DMS 273 (cell line): ENCODE measurements around the gene TEKTIP1.

Source experiments
- DNase-seq: peaks from one replicate; lab custom pipeline; 2025; ENCODE audit not compliant: unreplicated experiment; lab: John Stamatoyannopoulos, UW

Gene TEKTIP1

GRCh38 chr19:3522421-3523360 lies 16.3 kb upstream of the TEKTIP1 start:
- no peak for DNase-seq

DNA sequence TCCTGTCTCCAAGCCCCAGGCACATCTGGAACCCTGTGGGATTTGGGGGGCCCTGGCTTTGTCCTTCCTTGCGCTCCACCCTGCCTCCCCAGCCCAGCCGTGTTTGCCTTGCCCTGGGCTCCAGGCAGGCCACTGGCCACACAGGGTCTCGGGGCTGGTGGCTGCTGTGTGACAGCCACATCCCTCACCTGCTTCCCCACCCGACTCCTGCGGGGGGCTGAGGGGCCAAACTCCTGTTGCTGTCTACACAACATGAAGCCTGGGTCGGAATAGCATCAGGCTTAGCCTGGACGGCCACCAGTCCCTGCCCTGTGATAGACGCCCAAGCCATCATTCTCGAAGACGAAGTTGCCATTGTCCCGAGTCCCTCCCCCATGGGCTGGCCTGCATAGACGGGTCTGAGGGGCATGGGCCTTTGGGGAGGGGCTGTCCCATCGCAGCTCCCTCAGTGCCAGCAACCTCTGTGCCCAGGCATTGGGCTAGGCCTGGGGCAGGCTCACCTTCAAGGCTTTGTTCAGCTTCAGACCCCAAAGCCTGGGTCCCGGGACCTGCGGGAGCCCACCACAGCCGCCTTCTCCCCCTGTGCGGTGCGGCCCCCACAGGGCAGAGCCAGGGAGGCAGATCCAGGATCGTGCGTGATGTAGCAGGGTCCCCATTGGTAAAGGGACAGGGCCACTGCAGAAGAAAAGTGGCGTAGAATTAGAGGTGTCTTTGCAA lies 15.5 kb upstream of the TEKTIP1 start:
- no peak for DNase-seq

GRCh38 chr19:3524078-3524842 lies 14.7 kb upstream of the TEKTIP1 start:
- no peak for DNase-seq

GRCh38 chr19:3524904-3525451 lies 14.0 kb upstream of the TEKTIP1 start:
- DNase-seq: no peak

DNA sequence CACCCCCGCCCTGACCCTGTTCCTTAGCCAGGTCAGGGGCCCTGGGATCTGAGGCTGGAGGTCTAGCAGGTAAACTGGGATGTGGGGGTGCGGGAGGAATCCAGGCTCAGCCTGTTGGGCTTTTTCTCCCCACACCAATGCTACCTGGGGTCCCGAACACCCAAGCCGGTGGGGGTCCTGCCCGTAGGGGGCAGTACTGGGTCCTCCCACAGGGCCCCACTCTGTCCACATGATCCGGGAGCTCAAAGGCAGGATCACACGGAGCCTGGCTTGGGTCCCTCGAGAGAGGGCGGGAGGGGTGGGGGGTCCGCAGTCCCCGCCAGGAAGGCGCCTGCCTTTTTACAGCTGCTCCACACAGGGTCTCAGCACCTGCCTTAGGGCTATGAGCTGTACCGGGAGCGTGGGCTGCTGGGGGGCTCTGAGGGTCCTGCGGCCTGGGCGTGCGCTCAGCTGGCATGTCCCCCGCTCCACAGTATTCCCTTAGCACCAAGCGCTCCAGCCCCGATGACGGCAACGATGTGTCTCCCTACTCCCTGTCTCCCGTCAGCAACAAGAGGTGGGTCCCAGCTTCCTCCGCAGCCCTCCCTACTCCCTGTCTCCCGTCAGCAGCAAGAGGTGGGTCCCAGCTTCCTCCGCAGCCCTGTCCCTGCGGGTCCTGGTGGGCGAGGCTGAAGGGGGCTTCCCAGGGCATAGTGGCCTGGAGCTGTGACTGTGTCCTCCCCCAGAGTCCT lies 12.3 kb upstream of the TEKTIP1 start:
- no peak for DNase-seq

DNA sequence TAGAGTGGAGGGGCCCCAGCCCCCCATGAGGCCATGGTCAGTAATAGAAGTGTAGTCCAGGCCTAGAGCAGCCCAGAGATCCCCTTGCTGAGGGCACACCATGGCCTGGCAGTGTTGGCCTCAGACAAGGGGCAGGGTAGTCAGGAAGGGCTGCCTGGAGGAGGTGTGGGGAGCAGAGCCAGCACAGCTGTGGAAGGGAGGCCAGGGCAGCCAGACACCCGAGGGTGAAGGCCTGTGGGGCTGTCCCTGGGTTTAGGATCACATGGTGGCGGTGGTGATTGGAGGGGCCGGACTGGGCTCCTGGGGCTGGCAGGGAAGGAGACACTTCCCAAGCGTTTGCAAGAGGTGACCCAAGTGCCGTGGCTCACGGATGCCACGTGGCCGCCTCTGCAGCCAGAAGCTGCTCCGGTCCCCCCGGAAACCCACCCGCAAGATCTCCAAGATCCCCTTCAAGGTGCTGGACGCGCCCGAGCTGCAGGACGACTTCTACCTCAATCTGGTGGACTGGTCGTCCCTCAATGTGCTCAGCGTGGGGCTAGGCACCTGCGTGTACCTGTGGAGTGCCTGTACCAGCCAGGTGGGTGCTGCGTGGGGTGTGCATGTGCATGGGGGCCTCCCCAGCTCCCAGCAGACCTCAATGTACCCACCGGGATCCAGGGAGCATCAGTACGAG lies 11.6 kb upstream of the TEKTIP1 start:
- DNase-seq: no peak

GRCh38 chr19:3528080-3528479 lies 10.9 kb upstream of the TEKTIP1 start:
- DNase-seq: no peak

GRCh38 chr19:3528539-3529211 lies 10.3 kb upstream of the TEKTIP1 start:
- DNase-seq: no peak

GRCh38 chr19:3529299-3529698 lies 9.7 kb upstream of the TEKTIP1 start:
- peak; percentile 64 for DNase-seq

DNA sequence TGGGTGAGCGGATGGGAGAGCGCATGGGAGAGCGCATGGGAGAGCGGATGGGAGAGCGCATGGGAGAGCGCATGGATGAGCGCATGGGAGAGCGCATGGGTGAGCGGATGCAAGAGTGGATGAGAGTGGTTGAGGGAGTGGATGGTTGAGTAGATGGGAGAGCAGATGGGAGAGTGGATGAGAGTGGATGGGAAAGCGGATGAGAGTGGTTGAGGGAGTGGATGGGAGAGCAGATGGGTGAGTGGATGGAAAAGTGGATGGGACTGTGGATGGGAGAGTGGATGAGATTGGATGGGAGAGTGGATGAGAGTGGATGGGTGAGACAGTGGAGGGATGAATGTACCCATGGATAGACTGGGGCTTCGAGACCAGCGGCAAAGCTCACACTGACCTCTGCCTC lies 8.6 kb upstream of the TEKTIP1 start:
- no peak for DNase-seq

GRCh38 chr19:3531716-3532115 lies 7.3 kb upstream of the TEKTIP1 start:
- DNase-seq: no peak

DNA sequence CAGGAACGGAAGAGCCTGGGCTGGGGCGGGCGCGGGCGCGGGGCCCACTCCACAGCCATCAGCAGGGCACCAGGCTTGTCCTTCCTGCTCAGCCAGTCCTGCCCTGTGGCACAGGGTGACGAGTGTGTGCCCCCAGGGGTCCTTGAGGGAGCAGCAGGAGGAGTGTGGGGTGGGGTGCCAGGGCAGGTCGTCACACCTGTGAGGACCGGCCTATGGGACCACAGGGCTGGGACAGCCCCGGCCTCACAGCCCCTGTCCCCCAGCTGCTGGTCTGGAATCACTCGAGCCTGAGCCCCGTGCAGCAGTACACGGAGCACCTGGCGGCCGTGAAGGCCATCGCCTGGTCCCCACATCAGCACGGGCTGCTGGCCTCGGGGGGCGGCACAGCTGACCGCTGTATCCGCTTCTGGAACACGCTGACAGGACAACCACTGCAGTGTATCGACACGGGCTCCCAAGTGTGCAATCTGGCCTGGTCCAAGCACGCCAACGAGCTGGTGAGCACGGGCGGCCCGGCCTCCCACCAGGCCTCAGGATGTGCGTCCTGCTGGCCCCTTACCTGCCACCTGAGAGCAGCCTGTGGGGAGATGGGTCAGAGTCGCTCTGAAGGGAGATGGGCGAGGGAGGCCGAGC lies 6.7 kb upstream of the TEKTIP1 start:
- DNase-seq: no peak

DNA sequence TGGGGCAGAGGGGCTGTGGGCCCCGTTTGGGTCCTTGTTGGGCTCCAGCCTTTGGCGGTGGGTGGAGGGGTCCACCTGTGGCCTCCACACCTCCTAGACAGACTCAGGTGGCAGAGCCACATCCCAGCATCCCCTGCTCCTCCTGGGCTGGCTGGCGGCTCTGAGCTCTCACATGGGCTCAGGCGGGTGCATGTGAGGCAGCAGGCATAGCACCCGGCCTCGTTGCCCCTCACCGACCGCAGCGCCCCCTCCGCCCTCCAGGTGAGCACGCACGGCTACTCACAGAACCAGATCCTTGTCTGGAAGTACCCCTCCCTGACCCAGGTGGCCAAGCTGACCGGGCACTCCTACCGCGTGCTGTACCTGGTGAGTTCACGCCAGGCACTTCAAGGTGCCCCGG lies 5.9 kb upstream of the TEKTIP1 start:
- DNase-seq: no peak

- DNase-seq: no peak
Observed at GRCh38 chr19:3533563-3534216, 5.3 kb upstream of the TEKTIP1 start.

GRCh38 chr19:3534375-3535234 lies 4.4 kb upstream of the TEKTIP1 start:
- no peak for DNase-seq

DNA sequence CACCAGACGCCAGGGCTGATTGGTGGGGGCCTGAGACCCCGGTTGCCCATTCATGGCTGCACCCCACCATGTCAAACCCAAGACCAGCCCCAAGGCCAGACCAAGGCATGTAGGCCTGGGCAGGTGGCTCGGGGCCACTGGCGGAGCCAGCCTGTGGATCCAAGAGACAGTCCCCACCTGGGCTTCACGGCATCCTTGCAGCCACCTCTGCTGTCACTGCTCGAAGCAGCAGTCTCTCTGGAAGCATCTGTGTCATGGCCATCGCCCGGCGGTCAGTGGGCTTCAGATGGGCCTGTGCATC lies 3.8 kb upstream of the TEKTIP1 start:
- DNase-seq: no peak

DNA sequence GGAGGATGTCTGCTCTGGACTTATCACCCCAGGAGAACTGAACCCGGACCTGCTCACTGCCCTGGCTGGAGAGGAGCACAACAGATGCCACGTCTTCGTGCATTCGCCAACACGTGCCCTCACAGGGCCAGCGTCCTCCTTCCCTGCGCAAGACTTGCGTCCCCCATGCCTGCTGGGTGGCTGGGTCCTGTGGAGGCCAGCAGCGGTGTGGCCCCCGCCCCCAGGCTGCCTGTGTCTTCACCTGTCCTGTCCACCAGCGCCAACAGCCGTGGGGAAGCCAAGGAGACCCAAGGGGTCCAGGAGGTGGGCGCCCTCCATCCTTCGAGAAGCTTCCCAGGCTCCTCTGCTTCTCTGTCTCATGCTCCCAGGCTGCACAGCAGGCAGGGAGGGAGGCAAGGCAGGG lies 3.4 kb upstream of the TEKTIP1 start:
- DNase-seq: no peak

- DNase-seq: no peak
Observed at GRCh38 chr19:3535981-3536380, 3.0 kb upstream of the TEKTIP1 start.
